IMR-90 (cell line): ENCODE measurements around the gene CACNA2D1. TPM values are rescaled to one million over a fixed set of nuclear protein-coding genes. Genes with fewer than 3 reads are reported as not detected.

Experiments used
- ATAC-seq: fragments of 200-7000 bp; cut with Tn5 transposase; 2 replicates; pipeline ENCODE4 v1.9.1; 2020; ENCODE audit warnings: low read depth, mild to moderate bottlenecking, moderate library complexity
- BruUV-seq: library from RNA; stranded (reverse); fragments of 400-500 nt; replicated peaks from 2 replicates; lab custom pipeline; 2021; lab: Mats Ljungman, UMichigan
- CTCF ChIA-PET: fragments of 300-600 bp; formaldehyde crosslinking; extraction: SDS; loops from one replicate; lab custom pipeline; 2021; ENCODE audit warnings: antibody characterized with exemption; lab: Yijun Ruan, JAX
- POLR2A ChIA-PET: fragments of 300-600 bp; sonication (Branson Sonifier 250); formaldehyde crosslinking; loops from one replicate; lab custom pipeline; 2022; ENCODE audit warnings: antibody characterized with exemption; ENCODE audit not compliant: unreplicated experiment; lab: Charles Lee
- DNase-seq: peaks from one replicate; pipeline ENCODE4 v3.0.0; 2013
- H2AFZ ChIP-seq: replicated peaks from 2 replicates; pipeline ENCODE3; 2013; ENCODE audit warnings: low read length, mild to moderate bottlenecking; ENCODE audit not compliant: poor library complexity
- H2AK5ac ChIP-seq: 2 replicates; pipeline ENCODE4 v1.6.1; 2013; ENCODE audit warnings: low read depth, low read length, inconsistent platforms
- H2AK9ac ChIP-seq: replicated peaks from 2 replicates; pipeline ENCODE3; 2013; ENCODE audit warnings: mild to moderate bottlenecking, low read depth, low read length, moderate library complexity; ENCODE audit not compliant: poor library complexity
- H2BK120ac ChIP-seq: 2 replicates; pipeline ENCODE4 v1.6.1; 2013; ENCODE audit warnings: low read depth, low read length, inconsistent platforms
- H2BK15ac ChIP-seq: 3 replicates; pipeline ENCODE4 v1.6.1; 2013; ENCODE audit warnings: low read depth, low read length, inconsistent platforms
- H2BK20ac ChIP-seq: 2 replicates; pipeline ENCODE4 v1.6.1; 2013; ENCODE audit warnings: low read depth, mild to moderate bottlenecking, inconsistent platforms, low read length, moderate library complexity
- H2BK5ac ChIP-seq: 2 replicates; pipeline ENCODE4 v1.6.1; 2013; ENCODE audit warnings: mild to moderate bottlenecking, low read depth, low read length, inconsistent platforms; ENCODE audit not compliant: poor library complexity, severe bottlenecking
- H3K14ac ChIP-seq: replicated peaks from 2 replicates; pipeline ENCODE4 v1.6.1; 2013; ENCODE audit warnings: low read depth, low read length, inconsistent platforms
- H3K18ac ChIP-seq: 2 replicates; pipeline ENCODE4 v1.6.1; 2013; ENCODE audit warnings: low read depth, low read length, control low read depth
- H3K23ac ChIP-seq: 2 replicates; pipeline ENCODE4 v1.6.1; 2013; ENCODE audit warnings: low read depth, low read length, inconsistent platforms
- H3K27ac ChIP-seq: 2 replicates; pipeline ENCODE4 v1.5.1; 2013; ENCODE audit warnings: mild to moderate bottlenecking, control low read depth, low read length; ENCODE audit not compliant: insufficient read depth
- H3K27me3 ChIP-seq: 2 replicates; pipeline ENCODE4 v1.6.1; 2013; ENCODE audit warnings: low read length; ENCODE audit not compliant: control insufficient read depth, insufficient read depth
- H3K36me3 ChIP-seq: 2 replicates; pipeline ENCODE4 v1.6.1; 2013; ENCODE audit warnings: low read length, mixed read lengths; ENCODE audit not compliant: control insufficient read depth, insufficient read depth
- H3K4ac ChIP-seq: 2 replicates; pipeline ENCODE4 v1.6.1; 2013; ENCODE audit warnings: low read depth, low read length, inconsistent platforms
- H3K4me1 ChIP-seq: 2 replicates; pipeline ENCODE4 v1.6.1; 2013; ENCODE audit warnings: low read length, mixed read lengths; ENCODE audit not compliant: control insufficient read depth, insufficient read depth
- H3K4me2 ChIP-seq: 2 replicates; pipeline ENCODE4 v1.6.1; 2013; ENCODE audit warnings: low read depth, mild to moderate bottlenecking, control low read depth, low read length, moderate library complexity
- H3K4me3 ChIP-seq: 2 replicates; pipeline ENCODE4 v1.5.1; 2013; ENCODE audit warnings: low read depth, mild to moderate bottlenecking, control low read depth, low read length, moderate library complexity; ENCODE audit not compliant: insufficient read depth
- H3K56ac ChIP-seq: 2 replicates; pipeline ENCODE4 v1.6.1; 2013; ENCODE audit warnings: low read length, inconsistent platforms; ENCODE audit not compliant: insufficient read depth; ENCODE audit errors: extremely low read depth
- H3K79me1 ChIP-seq, 2 experiments: 2 replicates each; pipeline ENCODE4 v1.6.1; 2013; ENCODE audit warnings: low read length in 2 of 2, inconsistent platforms in 1 of 2, low read depth in 1 of 2
- H3K9ac ChIP-seq: 2 replicates; pipeline ENCODE4 v1.6.1; 2013; ENCODE audit warnings: low read depth, low read length, control low read depth
- H3K9me1 ChIP-seq: 2 replicates; pipeline ENCODE4 v1.6.1; 2013; ENCODE audit warnings: low read length, inconsistent platforms; ENCODE audit not compliant: insufficient read depth
- H3K9me3 ChIP-seq: 2 replicates; pipeline ENCODE4 v1.6.1; 2013; ENCODE audit warnings: low read length; ENCODE audit not compliant: control insufficient read depth, insufficient read depth
- H4K20me1 ChIP-seq: 2 replicates; pipeline ENCODE4 v1.6.1; 2013; ENCODE audit warnings: low read length, inconsistent platforms; ENCODE audit not compliant: insufficient read depth
- H4K5ac ChIP-seq: 2 replicates; pipeline ENCODE4 v1.6.1; 2013; ENCODE audit warnings: mild to moderate bottlenecking, low read depth, low read length, control low read depth
- H4K8ac ChIP-seq, 2 experiments: 2 replicates each; pipeline ENCODE4 v1.6.1; 2013; ENCODE audit warnings: low read depth in 2 of 2, low read length in 2 of 2, control low read depth in 1 of 2, inconsistent platforms in 1 of 2
- H4K91ac ChIP-seq: 2 replicates; pipeline ENCODE4 v1.6.1; 2013; ENCODE audit warnings: low read depth, low read length, inconsistent platforms; ENCODE audit not compliant: insufficient read depth
- BHLHE40 ChIP-seq: fragments of 150-350 bp; IDR thresholded peaks from 2 replicates; pipeline ENCODE4 v1.6.1; 2016; ENCODE audit warnings: mild to moderate bottlenecking, low read depth, low read length
- NFE2L2 ChIP-seq: fragments of 150-350 bp; IDR thresholded peaks from 2 replicates; pipeline ENCODE4 v1.6.1; 2016; ENCODE audit warnings: low read depth, mild to moderate bottlenecking, low read length
- POLR2A ChIP-seq: IDR thresholded peaks from 2 replicates; pipeline ENCODE4 v1.6.1; 2012; ENCODE audit warnings: mild to moderate bottlenecking, low read depth, low read length
- RAD21 ChIP-seq: IDR thresholded peaks from 2 replicates; pipeline ENCODE4 v1.6.1; 2012; ENCODE audit warnings: low read length, improper control_type of control experiment
- RFX5 ChIP-seq: IDR thresholded peaks from 2 replicates; pipeline ENCODE4 v1.8.0; 2012; ENCODE audit warnings: low read depth, mild to moderate bottlenecking, low read length, moderate library complexity
- WGBS, 2 experiments: methylation state at CpG; one replicate each; pipeline versions ENCODE4 v1.1.5 to v1.1.7; 2013; ENCODE audit warnings: missing lambda C conversion rate in 2 of 2; ENCODE audit not compliant: insufficient read length in 1 of 2; ENCODE audit errors: extremely low coverage in 2 of 2; 5-methylcytosine and 5-hydroxymethylcytosine counted together
- dilution Hi-C: fragments of 300-500 bp; cut with HindIII; formaldehyde crosslinking; loops from one replicate; pipeline ENCODE4 v1.14.3; 2018; ENCODE audit warnings: low sequenced_read_pairs; ENCODE audit not compliant: unreplicated experiment
- in situ Hi-C: fragments of 300-500 bp; cut with MboI; formaldehyde crosslinking; loops from 3 replicates; pipeline ENCODE4 v1.14.3; 2019; ENCODE audit warnings: low sequenced_read_pairs, inconsistent platforms, mixed read lengths
- intact Hi-C: fragments of 100-400 bp; cut with micrococcal nuclease; formaldehyde crosslinking; loops from 2 replicates; pipeline ENCODE4 v1.10.0; 2022
- polyA plus RNA-seq, 3 experiments: library from polyadenylated mRNA; depleted of rRNA; stranded (reverse); fragments of >200 nt; gene quantifications; 2 replicates each; pipeline ENCODE4 v1.2.3, GENCODE V29; 2012; ENCODE audit warnings: low replicate concordance in 1 of 3
- total RNA-seq: library from RNA; depleted of rRNA; stranded (reverse); fragments of >200 nt; gene quantifications from 2 replicates; pipeline ENCODE4 v1.2.3, GENCODE V29; 2012
- TF ChIP-seq, protein P1 (sequence below): fragments of 150-350 bp; IDR thresholded peaks from 2 replicates; pipeline ENCODE4 v1.6.1; 2016; ENCODE audit warnings: low read depth, mild to moderate bottlenecking, low read length, moderate library complexity, borderline replicate concordance

Gene CACNA2D1
- total and polyA plus RNA-seq, 2 of the 4 experiments (the other 2 are of a cell fraction) = 5.8 to 21.9 TPM

- Histone ChIP-seq H2BK20ac (no peak overlapping the region), H3K14ac (no peak overlapping the region), H2AK5ac (no peak overlapping the region), H3K18ac (no peak overlapping the region), H2BK5ac (no peak overlapping the region), H3K27me3 (no peaks in the 10 kb centered on the region), H3K9me1 (no peaks in the 10 kb centered on the region), H2AFZ (no peak overlapping the region), H3K23ac (no peak overlapping the region), H2AK9ac (no peak overlapping the region), H4K5ac (no peak overlapping the region), H3K36me3 (no peaks in the 10 kb centered on the region), H4K8ac (no peak overlapping the region), H4K20me1 (no peaks in the 10 kb centered on the region), H2BK120ac (no peak overlapping the region), H3K79me1 (peaks cover 3 to 7% of the 10 kb centered on the region in 2 experiments; a peak in 2 of 4 replicates), H2BK15ac (no peak overlapping the region), H3K9ac (no peak overlapping the region), H3K4me3 (no peak overlapping the region), H3K4me2 (no peak overlapping the region), H3K9me3 (no peaks in the 10 kb centered on the region), H3K4me1 (no peaks in the 10 kb centered on the region), H3K4ac (no peak overlapping the region), H3K56ac (no peak overlapping the region), H3K27ac (no peak overlapping the region), H4K91ac (no peak overlapping the region)
- WGBS, 2 experiments = no CpG with 5 or more reads among the region's 2 CpGs
- ChIA-PET CTCF (no interaction called here), POLR2A (no interaction called here)
- dilution Hi-C loops = no loop called here
- no peak for ATAC-seq
- in situ Hi-C loops = no loop called here
- no peak for DNase-seq
- TF ChIP-seq NFE2L2 (no peak), RAD21 (no peak), POLR2A (no peak), RFX5 (no peak), BHLHE40 (no peak)
- TF ChIP-seq, protein P1, sequence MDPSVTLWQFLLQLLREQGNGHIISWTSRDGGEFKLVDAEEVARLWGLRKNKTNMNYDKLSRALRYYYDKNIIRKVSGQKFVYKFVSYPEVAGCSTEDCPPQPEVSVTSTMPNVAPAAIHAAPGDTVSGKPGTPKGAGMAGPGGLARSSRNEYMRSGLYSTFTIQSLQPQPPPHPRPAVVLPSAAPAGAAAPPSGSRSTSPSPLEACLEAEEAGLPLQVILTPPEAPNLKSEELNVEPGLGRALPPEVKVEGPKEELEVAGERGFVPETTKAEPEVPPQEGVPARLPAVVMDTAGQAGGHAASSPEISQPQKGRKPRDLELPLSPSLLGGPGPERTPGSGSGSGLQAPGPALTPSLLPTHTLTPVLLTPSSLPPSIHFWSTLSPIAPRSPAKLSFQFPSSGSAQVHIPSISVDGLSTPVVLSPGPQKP = no peak
- intact Hi-C loops = no loop called here
- BruUV-seq = no TSS peak
Observed at GRCh38 chr7:82404652-82405051, 38.9 kb downstream of the CACNA2D1 start.
